C4-2B (cell line): ENCODE measurements around the gene MPDZ.

Source experiments
- ZFX ChIP-seq: fragments of 450-650 bp; IDR thresholded peaks from 2 replicates; pipeline ENCODE4 v1.6.1; 2017
- TF ChIP-seq, protein P1 (sequence below): fragments of 450-650 bp; conservative IDR thresholded peaks from 2 replicates; pipeline ENCODE4 v1.5.1; 2017; ENCODE audit warnings: mild to moderate bottlenecking

DNA sequence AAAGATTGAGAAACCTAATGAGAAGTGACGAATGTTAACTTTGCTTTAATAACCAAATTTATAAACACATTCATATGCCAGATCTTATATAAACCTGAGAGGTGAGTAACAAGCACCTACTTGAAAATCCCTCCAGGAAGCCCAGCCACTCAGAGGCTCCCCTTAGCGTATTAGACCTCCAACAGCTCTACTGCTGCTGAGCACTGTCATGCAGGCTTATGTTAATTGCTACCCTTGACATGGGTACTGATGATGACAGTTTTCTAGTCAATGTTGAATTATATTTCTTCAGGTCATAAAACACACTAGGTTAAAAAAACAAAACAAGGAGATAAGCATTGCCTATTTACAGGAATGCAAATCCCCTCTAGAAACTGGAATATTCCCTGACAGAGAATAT lies 161.2 kb downstream of the MPDZ start:
- TF ChIP-seq, protein P1, sequence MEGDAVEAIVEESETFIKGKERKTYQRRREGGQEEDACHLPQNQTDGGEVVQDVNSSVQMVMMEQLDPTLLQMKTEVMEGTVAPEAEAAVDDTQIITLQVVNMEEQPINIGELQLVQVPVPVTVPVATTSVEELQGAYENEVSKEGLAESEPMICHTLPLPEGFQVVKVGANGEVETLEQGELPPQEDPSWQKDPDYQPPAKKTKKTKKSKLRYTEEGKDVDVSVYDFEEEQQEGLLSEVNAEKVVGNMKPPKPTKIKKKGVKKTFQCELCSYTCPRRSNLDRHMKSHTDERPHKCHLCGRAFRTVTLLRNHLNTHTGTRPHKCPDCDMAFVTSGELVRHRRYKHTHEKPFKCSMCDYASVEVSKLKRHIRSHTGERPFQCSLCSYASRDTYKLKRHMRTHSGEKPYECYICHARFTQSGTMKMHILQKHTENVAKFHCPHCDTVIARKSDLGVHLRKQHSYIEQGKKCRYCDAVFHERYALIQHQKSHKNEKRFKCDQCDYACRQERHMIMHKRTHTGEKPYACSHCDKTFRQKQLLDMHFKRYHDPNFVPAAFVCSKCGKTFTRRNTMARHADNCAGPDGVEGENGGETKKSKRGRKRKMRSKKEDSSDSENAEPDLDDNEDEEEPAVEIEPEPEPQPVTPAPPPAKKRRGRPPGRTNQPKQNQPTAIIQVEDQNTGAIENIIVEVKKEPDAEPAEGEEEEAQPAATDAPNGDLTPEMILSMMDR, result no peak
- TF ChIP-seq ZFX, result no peak
